ENCODE results near the gene MOCS3.
"Not testable (repeated sequence)": the region's sequence is repeated elsewhere in the genome, so short reads cannot be mapped to it uniquely, and the experiment has no call there.

Gene MOCS3

GRCh38 chr20:50975701-50976330, 17.2 kb downstream of the MOCS3 start:
- no peak for DNase-seq (ENCODE audit: low read depth)
- no peak overlapping the region for H3K4me3 ChIP-seq (ENCODE audit: low read depth, low read length)
- TF ChIP-seq MYC (IDR thresholded peaks at IDR 0.05; ENCODE audit: low read depth, low read length) (no peak), POLR2A (IDR thresholded peaks at IDR 0.05; ENCODE audit: extremely low read depth, insufficient read length) (no peak), CTCF (IDR thresholded peaks at IDR 0.05; ENCODE audit: low read depth, low read length) (no peak), MAX (IDR thresholded peaks at IDR 0.05; ENCODE audit: low read depth, low read length) (no peak)

GRCh38 chr20:50977066-50978021, 18.7 kb downstream of the MOCS3 start:
- no peak for TF ChIP-seq MYC (IDR thresholded peaks at IDR 0.05; ENCODE audit: low read depth, low read length)
- TF ChIP-seq POLR2A (IDR thresholded peaks at IDR 0.05; ENCODE audit: extremely low read depth, insufficient read length), result no peak
- no peak for TF ChIP-seq MAX (IDR thresholded peaks at IDR 0.05; ENCODE audit: low read depth, low read length)
- TF ChIP-seq CTCF (IDR thresholded peaks at IDR 0.05; ENCODE audit: low read depth, low read length), result no peak
- no peak for DNase-seq (ENCODE audit: low read depth)
- H3K4me3 ChIP-seq (ENCODE audit: low read depth, low read length), result no peak overlapping the region

- not testable (repeated sequence) for H3K4me3 ChIP-seq (ENCODE audit: low read depth, low read length); DNase-seq (ENCODE audit: low read depth)
Observed at GRCh38 chr20:50978533-50978932, 19.9 kb downstream of the MOCS3 start.

- H3K4me3 ChIP-seq (ENCODE audit: low read depth, low read length), result no peak overlapping the region
- DNase-seq (ENCODE audit: low read depth), result peak; percentile 87
- peak; percentile 62; the same call in 1 of the 2 replicates for TF ChIP-seq MYC (IDR thresholded peaks at IDR 0.05; ENCODE audit: low read depth, low read length)
- TF ChIP-seq MAX (IDR thresholded peaks at IDR 0.05; ENCODE audit: low read depth, low read length), result peak; percentile 28; the same call in 1 of the 2 replicates
- no peak for TF ChIP-seq CTCF (IDR thresholded peaks at IDR 0.05; ENCODE audit: low read depth, low read length)
Observed at GRCh38 chr20:50980071-50980681, 21.6 kb downstream of the MOCS3 start.

- DNase-seq (ENCODE audit: low read depth), result peak; percentile 79
- H3K4me3 ChIP-seq (ENCODE audit: low read depth, low read length), result no peak overlapping the region
- TF ChIP-seq POLR2A (IDR thresholded peaks at IDR 0.05; ENCODE audit: extremely low read depth, insufficient read length), result no peak
- TF ChIP-seq CTCF (IDR thresholded peaks at IDR 0.05; ENCODE audit: low read depth, low read length), result peak; percentile 88
Observed at GRCh38 chr20:50980851-50981713, 22.5 kb downstream of the MOCS3 start.

- no peak for DNase-seq (ENCODE audit: low read depth)
- TF ChIP-seq MAX (IDR thresholded peaks at IDR 0.05; ENCODE audit: low read depth, low read length), result no peak
- no peak for TF ChIP-seq CTCF (IDR thresholded peaks at IDR 0.05; ENCODE audit: low read depth, low read length)
- no peak for TF ChIP-seq MYC (IDR thresholded peaks at IDR 0.05; ENCODE audit: low read depth, low read length)
- no peak overlapping the region for H3K4me3 ChIP-seq (ENCODE audit: low read depth, low read length)
Observed at GRCh38 chr20:50981714-50982048, 23.1 kb downstream of the MOCS3 start.

All from NB4 (cell line).